CD14-positive monocyte (primary cell): ENCODE measurements around the gene FKBP5. TPM values are rescaled to one million over a fixed set of nuclear protein-coding genes. Genes with fewer than 3 reads are reported as not detected.
A peak's percentile ranks its signal among the peaks of the same experiment; 100 is the strongest.

ENCODE experiments used
- DNase-seq, 3 donors: peaks; one replicate each; pipeline ENCODE4 v3.0.0-alpha.2; 2011 to 2022
- H2AFZ ChIP-seq: 2 replicates; pipeline ENCODE4 v1.6.0; 2012; ENCODE audit warnings: mild to moderate bottlenecking, low read depth, low read length, inconsistent platforms; ENCODE audit not compliant: insufficient read depth, poor library complexity, severe bottlenecking
- H3K27ac ChIP-seq, 2 donors: 1 replicate in 1 of 2; 2 replicates in 1 of 2; pipeline ENCODE4 v1.5.1; 2012 to 2013; ENCODE audit warnings: low read length in 2 of 2, control low read depth in 1 of 2, inconsistent platforms in 1 of 2, low read depth in 1 of 2, mild to moderate bottlenecking in 1 of 2
- H3K27me3 ChIP-seq, 2 donors: one replicate each; pipeline versions ENCODE4 v1.6.0 to v1.6.1; 2011 to 2013; ENCODE audit warnings: low read length in 2 of 2; ENCODE audit not compliant: control insufficient read depth in 2 of 2, insufficient read depth in 2 of 2
- H3K36me3 ChIP-seq, 2 donors: replicated peaks in 1 of 2; 1 replicate in 1 of 2; 2 replicates in 1 of 2; pipeline versions ENCODE4 v1.5.1 to v1.6.1; 2012 to 2013; ENCODE audit warnings: low read length in 2 of 2, control low read depth in 1 of 2, inconsistent platforms in 1 of 2, mild to moderate bottlenecking in 1 of 2; ENCODE audit not compliant: insufficient read depth in 2 of 2, control insufficient read depth in 1 of 2
- H3K4me1 ChIP-seq, 2 donors: 1 replicate in 1 of 2; 2 replicates in 1 of 2; pipeline versions ENCODE4 v1.5.1 to v1.6.1; 2012 to 2013; ENCODE audit warnings: low read length in 2 of 2, control low read depth in 1 of 2, inconsistent platforms in 1 of 2, mild to moderate bottlenecking in 1 of 2, moderate library complexity in 1 of 2; ENCODE audit not compliant: insufficient read depth in 2 of 2, control insufficient read depth in 1 of 2
- H3K4me2 ChIP-seq: replicated peaks from 2 replicates; pipeline ENCODE3; 2012; ENCODE audit warnings: low read length, moderate library complexity, mild to moderate bottlenecking; ENCODE audit not compliant: poor library complexity, severe bottlenecking; ENCODE audit errors: extremely low read depth
- H3K4me3 ChIP-seq, 3 experiments: fragments of 200-600 bp in 1 of 3; sonication (generic) in 1 of 3; replicated peaks in 1 of 3; 1 replicate in 2 of 3; 2 replicates in 1 of 3; pipeline ENCODE4 v1.5.1; 2011 to 2013; ENCODE audit warnings: low read length in 3 of 3, mild to moderate bottlenecking in 3 of 3, control low read depth in 2 of 3, low read depth in 2 of 3, inconsistent platforms in 1 of 3, moderate library complexity in 1 of 3
- H3K79me2 ChIP-seq: 2 replicates; pipeline ENCODE4 v1.6.0; 2012; ENCODE audit warnings: mild to moderate bottlenecking, control low read depth, inconsistent platforms, low read length, moderate library complexity; ENCODE audit not compliant: insufficient read depth
- H3K9ac ChIP-seq: 2 replicates; pipeline ENCODE4 v1.6.0; 2017; ENCODE audit warnings: low read length, mild to moderate bottlenecking; ENCODE audit not compliant: insufficient read depth, poor library complexity, severe bottlenecking
- H3K9me3 ChIP-seq, 2 donors: replicated peaks in 1 of 2; 1 replicate in 1 of 2; 2 replicates in 1 of 2; pipeline versions ENCODE4 v1.5.1 to v1.6.1; 2012 to 2013; ENCODE audit warnings: low read length in 2 of 2, control low read depth in 1 of 2; ENCODE audit not compliant: control insufficient read depth in 1 of 2, insufficient read depth in 1 of 2
- H4K20me1 ChIP-seq: 2 replicates; pipeline ENCODE4 v1.6.0; 2012; ENCODE audit warnings: mild to moderate bottlenecking, low read length, control low read depth, moderate library complexity; ENCODE audit not compliant: insufficient read depth
- H3K27ac Mint-ChIP-seq, 7 donors: one replicate each; pipeline ENCODE4 v1.8.0; 2020; ENCODE audit warnings: mild to moderate bottlenecking in 7 of 7, mixed read lengths in 7 of 7, moderate library complexity in 6 of 7, inconsistent platforms in 2 of 7
- H3K27me3 Mint-ChIP-seq, 3 donors: one replicate each; pipeline ENCODE4 v1.8.0; 2021 to 2022; ENCODE audit warnings: low read depth in 3 of 3, mild to moderate bottlenecking in 3 of 3, mixed read lengths in 3 of 3, moderate library complexity in 3 of 3, inconsistent platforms in 1 of 3
- H3K36me3 Mint-ChIP-seq, 2 donors: one replicate each; pipeline ENCODE4 v1.8.0; 2020; ENCODE audit warnings: mixed read lengths in 2 of 2, inconsistent platforms in 1 of 2, mild to moderate bottlenecking in 1 of 2
- H3K4me1 Mint-ChIP-seq: one replicate; pipeline ENCODE4 v1.8.0; 2020; ENCODE audit warnings: mild to moderate bottlenecking, mixed read lengths
- H3K4me3 Mint-ChIP-seq, 2 donors: one replicate each; pipeline ENCODE4 v1.8.0; 2020; ENCODE audit warnings: mild to moderate bottlenecking in 2 of 2, mixed read lengths in 2 of 2, moderate library complexity in 1 of 2
- H3K9me3 Mint-ChIP-seq, 7 donors: one replicate each; pipeline ENCODE4 v1.8.0; 2020 to 2022; ENCODE audit warnings: mixed read lengths in 7 of 7, mild to moderate bottlenecking in 6 of 7, moderate library complexity in 6 of 7, inconsistent platforms in 2 of 7
- WGBS: methylation state at CpG from one replicate; pipeline ENCODE4 v1.1.5; 2013; ENCODE audit warnings: missing lambda C conversion rate; ENCODE audit not compliant: insufficient coverage; 5-methylcytosine and 5-hydroxymethylcytosine counted together
- intact Hi-C, 2 donors: fragments of 100-400 bp; cut with micrococcal nuclease; formaldehyde crosslinking; loops; one replicate each; pipeline versions ENCODE4 v1.15.0 to v1.15.1; 2023
- polyA plus RNA-seq, 3 donors: library from polyadenylated mRNA; depleted of rRNA in 1 of 3; unstranded in 2 of 3; stranded (reverse) in 1 of 3; fragments of 300-500 nt in 2 of 3; fragments of >200 nt in 1 of 3; fragmentation: Illumina TruSeq in 2 of 3; gene quantifications; 1 replicate in 2 of 3; 2 replicates in 1 of 3; pipeline ENCODE4 v1.2.3, GENCODE V29; 2012 to 2021
- TF ChIP-seq, protein P1 (sequence below): fragments of 200-600 bp; IDR thresholded peaks from one replicate; pipeline ENCODE4 v1.8.0; 2022; ENCODE audit warnings: antibody characterized with exemption, mild to moderate bottlenecking

The FKBP5 gene
- polyA plus RNA-seq, 3 donors = 20.2 to 58.5 (median 56.9) TPM

DNA sequence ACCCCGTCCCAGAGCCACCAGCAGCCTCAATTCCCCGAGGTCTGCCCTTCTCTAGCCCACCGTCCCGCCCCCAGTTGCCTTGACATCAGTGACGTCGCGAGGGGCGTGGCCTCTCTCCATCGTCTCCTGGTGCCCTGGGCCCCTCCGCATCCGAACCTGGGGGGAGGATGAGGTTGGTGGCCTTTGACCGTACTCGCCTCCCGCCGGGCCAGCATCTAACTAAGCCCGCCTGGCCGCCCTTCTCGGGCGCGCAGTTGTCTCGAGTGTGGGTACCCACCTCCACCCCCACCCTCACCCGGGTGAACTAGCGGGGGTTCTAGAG lies 42.7 kb upstream of the FKBP5 start:
- intact Hi-C loops = loop anchor here (5.0 to 10.0 kb wide), 2 partner anchors 39 to 437 kb away; partner anchors contain the start of gene DEF6 (in 1 of the 2)
- peak overlapping the region; percentile 86 to 95 (median 93) for H3K27ac Mint-ChIP-seq
- Histone ChIP-seq H3K9me3 (no peaks in the 10 kb centered on the region), H3K27ac (peak overlapping the region; percentile 91 to 92), H3K36me3 (no peaks in the 10 kb centered on the region), H3K27me3 (no peaks in the 10 kb centered on the region), H3K4me1 (peaks cover 59 to 74% of the 10 kb centered on the region in 2 donors), H3K9ac (peak overlapping the region; percentile 87), H3K4me3 (peak overlapping the region; percentile 76 to 95 (median 76)), H4K20me1 (no peaks in the 10 kb centered on the region), H3K4me2 (peak overlapping the region; percentile 97), H3K79me2 (peaks cover 10% of the 10 kb centered on the region), H2AFZ (peak overlapping the region; percentile 93)
- H3K36me3 Mint-ChIP-seq = no peaks in the 10 kb centered on the region
- peak overlapping the region; percentile 83 to 92 for H3K4me3 Mint-ChIP-seq
- H3K9me3 Mint-ChIP-seq = no peaks in the 10 kb centered on the region
- TF ChIP-seq, protein P1, sequence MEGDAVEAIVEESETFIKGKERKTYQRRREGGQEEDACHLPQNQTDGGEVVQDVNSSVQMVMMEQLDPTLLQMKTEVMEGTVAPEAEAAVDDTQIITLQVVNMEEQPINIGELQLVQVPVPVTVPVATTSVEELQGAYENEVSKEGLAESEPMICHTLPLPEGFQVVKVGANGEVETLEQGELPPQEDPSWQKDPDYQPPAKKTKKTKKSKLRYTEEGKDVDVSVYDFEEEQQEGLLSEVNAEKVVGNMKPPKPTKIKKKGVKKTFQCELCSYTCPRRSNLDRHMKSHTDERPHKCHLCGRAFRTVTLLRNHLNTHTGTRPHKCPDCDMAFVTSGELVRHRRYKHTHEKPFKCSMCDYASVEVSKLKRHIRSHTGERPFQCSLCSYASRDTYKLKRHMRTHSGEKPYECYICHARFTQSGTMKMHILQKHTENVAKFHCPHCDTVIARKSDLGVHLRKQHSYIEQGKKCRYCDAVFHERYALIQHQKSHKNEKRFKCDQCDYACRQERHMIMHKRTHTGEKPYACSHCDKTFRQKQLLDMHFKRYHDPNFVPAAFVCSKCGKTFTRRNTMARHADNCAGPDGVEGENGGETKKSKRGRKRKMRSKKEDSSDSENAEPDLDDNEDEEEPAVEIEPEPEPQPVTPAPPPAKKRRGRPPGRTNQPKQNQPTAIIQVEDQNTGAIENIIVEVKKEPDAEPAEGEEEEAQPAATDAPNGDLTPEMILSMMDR = no peak
- H3K27me3 Mint-ChIP-seq = peaks cover 0 to 3% (median 0%) of the 10 kb centered on the region in 3 donors
- peak; percentile 56 to 74 (median 64) for DNase-seq
- H3K4me1 Mint-ChIP-seq = peaks cover 62% of the 10 kb centered on the region
- WGBS = 0% methylated on average over 2 of the region's 23 CpGs

DNA sequence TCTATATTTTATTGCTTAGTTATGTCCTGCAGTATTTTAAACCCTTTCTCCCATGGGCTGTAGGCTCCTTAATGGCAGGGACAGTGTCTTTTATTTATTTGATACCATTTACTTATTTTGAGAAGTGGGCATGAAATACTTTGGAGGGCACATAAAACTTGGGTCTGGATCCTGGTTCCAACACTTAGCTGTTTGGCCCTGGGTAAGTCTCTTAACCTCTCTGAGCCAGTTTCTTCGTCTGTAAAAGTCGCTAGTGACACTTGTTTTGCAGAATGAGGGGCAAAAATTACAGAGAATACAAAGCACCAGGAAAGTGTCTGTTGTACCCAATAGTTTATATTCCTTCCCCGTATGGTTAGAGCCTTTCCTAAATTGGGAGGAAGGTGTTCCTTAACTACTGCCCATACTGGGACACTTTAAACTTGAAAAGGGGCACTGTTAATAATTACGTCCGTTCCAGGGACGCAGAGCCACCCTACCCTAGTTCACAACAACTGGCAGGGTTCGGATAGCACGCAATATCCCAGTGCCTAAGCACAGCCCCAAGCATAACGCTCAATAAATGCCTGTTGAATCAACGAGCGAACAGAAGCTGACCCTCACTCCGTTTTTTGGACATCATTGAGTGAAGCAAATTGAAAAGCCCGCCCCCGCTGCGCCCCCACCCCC lies 42.2 kb upstream of the FKBP5 start:
- H3K9me3 ChIP-seq = no peaks in the 10 kb centered on the region
- no peak for DNase-seq

More for the DNA sequence above, 42.2 kb upstream of the FKBP5 start:
- no peaks in the 10 kb centered on the region for H3K36me3 Mint-ChIP-seq
- H4K20me1 ChIP-seq = no peaks in the 10 kb centered on the region
- peaks cover 64 to 75% of the 10 kb centered on the region in 2 donors for H3K4me1 ChIP-seq
- intact Hi-C loops = loop anchor here (5.0 to 10.0 kb wide), 2 partner anchors 39 to 436 kb away; partner anchors contain the start of gene DEF6 (in 1 of the 2)
- peak overlapping the region; percentile 83 to 92 for H3K4me3 Mint-ChIP-seq
- peaks cover 0 to 4% (median 0%) of the 10 kb centered on the region in 3 donors for H3K27me3 Mint-ChIP-seq
- peak overlapping the region; percentile 48 for H2AFZ ChIP-seq
- no peaks in the 10 kb centered on the region for H3K27me3 ChIP-seq
- H3K79me2 ChIP-seq = peaks cover 10% of the 10 kb centered on the region
- H3K4me3 ChIP-seq = peak overlapping the region; percentile 76 to 95 (median 76)
- peaks cover 64% of the 10 kb centered on the region for H3K4me1 Mint-ChIP-seq
- WGBS = 3% methylated on average over 7 of the region's 15 CpGs
- TF ChIP-seq, protein P1 = no peak
- no peak overlapping the region for H3K9ac ChIP-seq
- no peaks in the 10 kb centered on the region for H3K9me3 Mint-ChIP-seq
- peak overlapping the region; percentile 63 to 95 (median 93) for H3K27ac Mint-ChIP-seq
- peak overlapping the region; percentile 97 for H3K4me2 ChIP-seq
- H3K27ac ChIP-seq = peak overlapping the region; percentile 38 to 92
- H3K36me3 ChIP-seq = no peaks in the 10 kb centered on the region
